NCI-H2196 (cell line): ENCODE results near the gene KCNC3.
A peak's percentile ranks its signal among the peaks of the same experiment; 100 is the strongest.

ENCODE experiments used
- DNase-seq: peaks from one replicate; lab custom pipeline; 2025; ENCODE audit not compliant: unreplicated experiment; lab: John Stamatoyannopoulos, UW

The KCNC3 gene

DNA sequence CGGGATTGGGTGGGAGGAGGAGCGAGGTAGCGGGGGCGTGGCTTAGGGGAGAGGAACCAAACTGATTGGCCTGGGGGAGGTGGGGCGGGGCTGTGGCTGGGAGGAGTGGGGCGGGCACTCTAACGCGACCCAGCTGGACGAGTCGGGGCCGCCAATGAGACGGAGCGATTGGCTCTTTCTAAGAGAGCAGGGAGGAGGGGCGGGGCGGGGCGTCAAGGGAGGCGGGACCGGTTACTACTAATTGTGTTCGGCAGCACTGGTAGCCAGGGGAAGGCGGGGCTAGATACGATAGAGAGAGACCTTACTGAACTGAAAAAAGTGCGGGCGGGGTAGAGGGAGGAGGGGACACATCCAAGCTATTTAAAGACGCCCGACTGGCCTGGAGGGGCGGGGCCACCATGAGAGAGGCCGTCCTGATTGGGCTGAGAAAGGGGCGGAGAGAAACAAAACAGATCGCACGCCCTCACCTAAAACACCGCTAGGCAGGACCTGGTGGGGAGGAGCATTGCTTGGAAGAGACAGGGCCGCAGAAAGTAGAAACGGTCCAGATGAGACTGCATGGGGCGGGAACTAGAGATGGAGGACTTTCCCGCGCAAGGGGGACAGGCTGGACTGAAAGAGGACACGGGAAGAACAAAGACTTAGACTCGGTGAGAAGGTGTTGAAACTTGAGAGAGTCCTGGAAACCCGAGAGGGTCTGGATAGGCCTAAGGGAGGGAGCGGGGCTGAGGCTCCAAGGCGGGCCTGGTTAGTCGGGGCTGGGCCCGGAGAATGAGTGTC lies at the start of gene KCNC3:
Gene KCNC3 (minus strand): TSS at position 232 of the 780 bp plus-strand sequence. CDS start 295 bp downstream, outside the sequence.
- DNase-seq, result peak; percentile 98

- DNase-seq, result no peak
Measured at GRCh38 chr19:50378863-50379236, 49.7 kb upstream of the KCNC3 start.

GRCh38 chr19:50378169-50378862 lies 49.1 kb upstream of the KCNC3 start:
- DNase-seq, result no peak

- DNase-seq, result no peak
Measured at GRCh38 chr19:50377517-50377916, 48.3 kb upstream of the KCNC3 start.

- peak; percentile 86 for DNase-seq
Measured at GRCh38 chr19:50377051-50377461, 47.9 kb upstream of the KCNC3 start.

DNA sequence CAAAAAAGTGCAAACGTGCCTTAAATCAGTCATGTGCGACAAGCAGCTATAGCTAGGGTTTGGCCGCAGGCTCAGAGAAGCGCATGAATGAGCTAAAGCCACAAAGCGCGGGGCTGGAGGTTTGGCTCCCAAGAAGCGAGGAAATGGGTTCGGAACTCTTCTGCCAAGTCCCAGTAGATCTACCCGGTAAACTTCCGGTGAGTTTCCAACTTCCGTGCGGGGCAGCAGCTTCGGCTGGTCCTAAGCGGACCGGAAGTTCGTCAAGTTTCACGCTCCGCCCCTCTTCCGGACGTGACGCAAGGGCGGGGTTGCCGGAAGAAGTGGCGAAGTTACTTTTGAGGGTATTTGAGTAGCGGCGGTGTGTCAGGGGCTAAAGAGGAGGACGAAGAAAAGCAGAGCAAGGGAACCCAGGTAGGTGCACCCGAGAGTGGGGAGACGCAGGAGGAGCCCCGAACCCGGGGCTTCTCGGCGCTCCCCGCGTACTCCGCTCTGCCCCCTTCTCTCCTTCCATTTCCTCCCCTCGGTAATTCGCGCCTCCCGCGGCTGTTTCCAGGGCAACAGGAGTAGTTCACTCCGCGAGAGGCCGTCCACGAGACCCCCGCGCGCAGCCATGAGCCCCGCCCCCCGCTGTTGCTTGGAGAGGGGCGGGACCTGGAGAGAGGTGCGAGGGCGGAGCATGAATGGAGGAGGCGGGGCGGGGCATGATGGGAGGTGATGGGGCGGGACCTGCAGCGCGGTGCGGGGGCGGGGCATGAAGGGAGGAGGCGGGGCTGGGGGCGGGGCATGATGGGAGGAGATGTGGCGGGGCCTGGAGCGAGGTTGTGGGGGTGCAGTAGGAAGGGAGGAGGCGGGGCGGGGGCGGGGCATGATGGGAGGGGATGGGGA lies 47.2 kb upstream of the KCNC3 start, which contains the start of gene NR1H2:
Gene NR1H2 (plus strand): TSS at position 292 of the 885 bp plus-strand sequence. CDS start 1,149 bp downstream, outside the sequence.
- DNase-seq, result peak; percentile 98

GRCh38 chr19:50371914-50372475 lies 42.8 kb upstream of the KCNC3 start:
- no peak for DNase-seq

DNA sequence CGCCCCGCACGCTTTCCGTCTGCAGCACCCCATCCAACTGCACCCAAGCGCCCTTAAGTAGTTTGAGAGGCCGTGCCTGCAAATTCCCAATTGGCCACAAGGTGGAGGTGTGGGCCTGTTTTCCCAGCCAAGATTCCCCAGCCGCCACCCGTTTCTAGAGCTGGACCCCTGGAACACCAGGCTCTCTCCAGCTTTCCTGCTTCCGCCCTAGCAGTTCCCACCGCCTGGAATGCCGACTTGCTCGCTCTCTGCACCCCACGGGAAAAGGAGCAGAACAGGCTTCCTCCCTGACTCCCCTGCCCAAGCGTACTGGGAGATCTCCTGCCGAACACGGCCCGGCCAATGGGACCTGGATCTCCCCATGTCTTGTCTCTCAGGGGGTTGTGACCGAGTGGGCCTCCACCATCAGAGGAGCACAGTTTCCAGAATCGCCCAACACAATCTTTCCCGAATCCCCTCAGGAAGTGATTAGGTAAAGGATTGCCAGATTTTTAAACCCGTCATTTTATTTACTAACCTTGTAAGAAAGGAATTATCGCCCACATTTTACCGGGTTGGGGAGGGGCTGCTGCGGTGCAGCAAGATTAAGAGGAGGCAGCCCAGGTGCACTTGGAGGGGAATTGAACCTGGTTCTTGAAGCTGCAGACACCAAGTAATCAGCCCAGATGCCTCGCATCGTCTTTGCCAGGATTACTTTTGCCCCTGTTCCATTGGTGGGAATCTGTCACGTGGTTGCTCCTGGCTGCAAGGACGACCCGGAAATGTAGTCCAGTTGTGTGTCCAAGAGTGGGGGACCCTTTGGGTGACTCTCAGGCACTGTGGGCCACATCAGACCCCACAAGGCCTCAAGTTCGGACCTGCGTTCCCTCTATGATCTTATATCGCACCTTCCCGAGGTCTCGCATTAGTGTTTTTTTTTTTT lies 39.7 kb upstream of the KCNC3 start:
- peak; percentile 75 for DNase-seq

DNA sequence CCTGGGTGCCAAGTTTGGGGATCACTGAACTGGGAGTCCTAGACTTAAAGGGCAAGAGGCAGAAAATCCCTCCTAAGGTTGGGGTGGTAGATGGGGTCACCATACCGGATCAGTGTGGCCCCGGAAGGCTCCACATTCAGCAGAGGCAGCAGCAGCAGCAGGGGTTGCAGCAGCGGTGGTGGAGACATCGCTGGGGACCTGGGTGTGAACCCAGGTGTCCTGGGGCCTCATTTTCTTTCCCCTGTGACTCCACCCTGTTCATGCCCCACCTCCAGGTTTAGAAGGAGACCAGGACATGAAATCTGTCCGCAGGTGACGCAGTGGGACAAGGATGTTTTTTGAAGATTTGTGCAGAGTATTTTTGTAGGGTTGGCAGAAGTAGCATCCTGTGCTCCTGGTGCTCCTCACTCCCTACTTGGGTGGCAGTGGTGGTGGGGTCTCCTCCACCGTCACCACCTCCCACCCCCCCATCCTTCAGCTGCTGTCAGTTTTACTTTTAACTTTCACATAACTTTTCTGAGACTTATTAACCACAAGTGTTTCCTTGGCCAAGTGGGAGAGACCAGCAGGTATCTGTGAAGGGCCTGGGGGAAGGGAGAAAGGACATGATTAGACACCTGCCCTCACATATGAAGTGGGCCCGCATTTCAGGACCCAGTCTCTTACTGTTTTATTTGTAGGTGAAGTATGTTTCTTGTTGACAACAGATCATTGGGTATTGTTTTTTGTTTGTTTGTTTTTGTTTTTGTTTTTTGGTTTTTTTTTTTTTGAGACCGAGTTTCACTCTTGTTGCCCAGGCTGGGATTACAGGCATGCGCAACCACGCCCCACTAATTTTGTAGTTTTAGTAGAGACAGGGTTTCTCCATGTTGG lies 36.5 kb upstream of the KCNC3 start, which contains the start of gene NAPSA:
Gene NAPSA (minus strand): TSS at position 206 of the 873 bp plus-strand sequence. CDS start 18 bp downstream, at position 188.
- no peak for DNase-seq

GRCh38 chr19:50362656-50363424 lies 33.7 kb upstream of the KCNC3 start:
- DNase-seq, result no peak

DNA sequence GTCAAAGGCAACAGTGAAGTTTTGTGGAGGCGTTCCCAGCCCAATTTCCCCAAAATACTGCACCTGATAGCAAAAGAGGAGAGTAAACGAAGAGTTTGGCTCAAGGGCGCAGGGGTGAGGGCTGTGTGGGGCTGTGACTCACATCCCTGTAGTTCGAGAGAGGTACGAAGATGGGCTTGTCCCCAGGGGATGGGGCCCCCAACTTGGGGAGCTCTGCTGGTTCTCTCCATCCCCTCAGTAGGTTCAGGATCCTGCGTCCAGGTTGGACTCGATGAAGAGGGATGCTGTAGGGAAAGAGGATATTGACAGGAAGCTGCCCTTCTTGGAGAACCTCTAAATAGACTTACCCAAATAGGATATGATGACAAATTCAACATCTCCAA lies 32.8 kb upstream of the KCNC3 start:
- no peak for DNase-seq

- no peak for DNase-seq
Measured at GRCh38 chr19:50361290-50362029, 32.3 kb upstream of the KCNC3 start.

GRCh38 chr19:50359328-50359818 lies 30.2 kb upstream of the KCNC3 start:
- no peak for DNase-seq

DNA sequence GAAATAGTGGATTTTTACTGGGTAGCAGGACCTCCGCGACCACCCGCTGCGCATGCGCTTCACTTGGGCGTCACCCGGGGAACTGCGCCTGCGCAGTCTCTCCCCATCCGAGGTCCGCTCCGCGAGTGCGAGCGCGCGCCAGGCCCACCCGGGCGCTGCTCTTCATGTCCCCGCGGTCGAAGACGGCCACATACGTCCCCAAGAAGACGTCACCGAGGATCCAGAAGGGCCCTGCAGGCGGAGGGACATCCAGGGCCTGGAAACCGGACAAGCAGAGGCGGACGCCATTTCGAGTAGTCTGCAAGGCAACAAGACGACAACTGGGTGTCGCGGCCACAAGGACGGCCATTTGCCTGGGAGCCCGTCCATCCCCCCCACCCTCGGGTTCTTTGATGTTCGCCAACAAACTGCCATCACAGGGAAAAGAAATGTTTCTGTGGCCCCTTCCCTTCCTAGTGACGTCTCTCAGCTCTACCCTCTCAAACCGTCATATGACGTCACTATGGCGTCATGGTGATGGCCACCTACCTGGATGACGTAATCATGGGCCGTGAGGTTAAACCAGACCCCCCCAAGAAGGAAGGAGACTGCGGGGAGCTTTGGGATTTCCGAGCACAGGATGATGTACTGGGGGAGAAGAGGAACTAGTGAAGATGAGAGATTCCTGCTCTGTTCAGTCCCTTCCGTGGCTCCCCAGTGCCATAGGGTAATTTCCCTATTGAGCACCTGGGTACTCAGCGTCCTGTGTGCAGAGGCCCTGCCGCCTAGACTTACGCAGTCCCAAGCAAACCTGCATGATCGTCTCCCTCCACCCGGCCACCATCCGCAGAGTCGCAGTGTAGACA lies 29.5 kb upstream of the KCNC3 start:
- DNase-seq, result peak; percentile 87

- DNase-seq, result peak; percentile 82
Measured at GRCh38 chr19:50357178-50358100, 28.3 kb upstream of the KCNC3 start.
